GM13977 (cell line): ENCODE measurements around the gene SCD5.

Source experiments
- DNase-seq: peaks from one replicate; pipeline ENCODE4 v3.0.0; 2012; ENCODE audit warnings: low spot score
- CTCF ChIP-seq: IDR thresholded peaks from 2 replicates; pipeline ENCODE4 v1.5.1; 2012; ENCODE audit warnings: mild to moderate bottlenecking, control low read depth; ENCODE audit not compliant: insufficient read depth; ENCODE audit errors: extremely low read depth, missing control alignments
- in situ Hi-C: fragments of 300-500 bp; cut with MboI; formaldehyde crosslinking; loops from one replicate; pipeline ENCODE4 v1.12.0; 2022; ENCODE audit warnings: low sequenced_read_pairs, low pct_unique_long_range_greater_than_20kb, mixed read lengths, inconsistent platforms; ENCODE audit not compliant: unreplicated experiment

SCD5 gene

GRCh38 chr4:82786828-82787227 lies 11.8 kb downstream of the SCD5 start:
- in situ Hi-C loops = no loop called here
- no peak for DNase-seq
- no peak for TF ChIP-seq CTCF

- TF ChIP-seq CTCF = no peak
- in situ Hi-C loops = no loop called here
- DNase-seq = no peak
Observed at GRCh38 chr4:82785611-82786400, 12.8 kb downstream of the SCD5 start.

DNA sequence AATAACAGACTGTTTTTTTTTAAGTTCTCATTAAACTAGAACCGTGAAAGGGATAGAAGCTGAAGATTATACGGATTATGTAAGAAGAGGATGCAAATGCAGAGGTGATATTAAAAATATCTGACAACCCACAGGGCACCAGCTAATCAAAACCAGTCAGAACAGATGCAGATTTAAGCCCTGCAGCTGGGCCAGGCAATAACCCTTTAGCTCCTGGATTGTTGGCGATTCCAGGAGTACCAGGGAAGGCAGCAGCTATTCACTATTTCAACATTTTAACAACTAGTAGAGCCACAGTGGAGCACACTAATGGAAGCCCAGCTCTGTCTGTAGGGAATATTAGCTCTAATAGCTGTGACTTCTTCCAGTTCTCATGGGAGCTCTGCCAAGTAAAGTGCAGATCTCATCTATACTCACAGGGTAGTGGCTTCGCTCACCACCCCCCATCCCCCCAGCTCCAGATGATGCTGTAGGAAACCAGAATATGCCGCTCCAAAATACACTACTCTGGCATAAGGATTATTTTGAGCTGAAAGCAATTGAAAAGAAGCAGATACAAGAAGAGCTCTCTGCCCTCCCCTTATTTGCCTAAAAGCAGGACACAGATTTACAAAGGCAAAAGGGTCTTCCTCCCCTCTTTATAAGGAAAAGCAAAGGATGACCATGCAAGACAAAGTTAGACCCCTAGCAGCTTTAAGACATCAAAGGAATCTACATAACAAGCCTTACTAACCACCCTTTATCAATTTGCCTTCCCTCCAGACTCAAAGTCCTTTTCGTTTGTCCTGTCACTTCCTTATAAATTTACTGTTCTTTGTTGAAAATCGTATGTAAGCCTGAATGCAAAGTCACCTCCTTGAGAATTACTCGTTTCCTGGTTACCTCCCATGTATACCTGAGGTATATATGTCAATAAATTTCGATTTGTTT lies 13.7 kb downstream of the SCD5 start:
- in situ Hi-C loops = no loop called here
- no peak for DNase-seq
- TF ChIP-seq CTCF = no peak

DNA sequence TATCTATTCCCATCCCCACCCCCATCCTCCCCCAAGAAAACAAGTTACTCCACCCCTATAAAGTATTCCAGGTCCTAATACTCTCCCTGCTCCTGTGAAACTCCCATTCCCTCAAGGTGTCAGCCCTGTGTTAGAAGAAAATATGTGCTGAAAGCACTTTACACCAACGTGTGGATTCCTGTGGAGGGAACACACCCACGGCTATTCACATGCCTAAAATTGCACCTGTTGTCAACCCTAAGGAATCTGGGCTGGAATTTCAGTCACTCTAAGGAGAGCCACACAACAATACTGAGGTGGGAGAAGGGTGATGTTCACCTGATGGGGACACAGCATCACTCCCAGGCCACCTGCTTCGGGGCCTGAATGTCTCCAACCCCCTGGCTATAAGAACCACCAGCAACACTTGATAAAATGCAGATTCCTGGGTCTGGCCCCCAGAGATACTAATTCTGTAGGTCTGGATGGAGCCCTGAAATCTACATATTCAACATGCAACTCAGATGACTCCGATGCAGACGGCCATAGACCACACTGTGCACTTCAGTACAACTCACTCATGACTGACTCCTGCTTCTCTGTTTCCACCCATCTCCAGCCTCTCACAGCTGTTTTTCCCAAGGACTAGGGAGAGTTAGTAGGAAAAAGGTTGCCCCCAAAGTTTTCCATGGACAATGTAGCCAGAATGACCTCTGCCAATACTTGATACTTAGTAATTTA lies 15.8 kb downstream of the SCD5 start:
- DNase-seq = no peak
- no peak for TF ChIP-seq CTCF
- in situ Hi-C loops = no loop called here

DNA sequence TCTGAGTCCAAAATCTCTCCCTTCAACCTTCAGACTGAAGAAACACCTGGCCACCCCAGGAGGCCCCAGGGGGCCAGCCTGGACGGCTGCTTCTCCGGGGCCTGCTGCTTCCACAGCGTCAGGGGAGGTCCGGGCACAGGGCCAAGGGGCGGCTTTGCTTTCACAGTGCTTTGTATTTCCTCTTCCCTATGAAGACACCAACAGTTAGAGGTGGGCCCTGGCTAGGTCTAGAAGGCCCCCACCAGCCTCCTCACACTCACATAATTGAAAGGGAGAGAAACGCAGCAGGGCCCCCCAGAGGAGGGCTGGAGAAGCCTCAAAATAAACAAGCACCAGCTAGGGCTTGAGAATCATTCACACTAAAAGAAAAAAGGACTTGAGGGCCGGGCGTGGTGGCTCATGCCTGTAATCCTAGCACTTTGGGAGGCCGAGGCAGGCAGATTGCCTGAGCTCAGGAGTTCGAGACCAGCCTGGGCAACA lies 17.8 kb downstream of the SCD5 start:
- no peak for TF ChIP-seq CTCF
- in situ Hi-C loops = no loop called here
- DNase-seq = no peak

DNA sequence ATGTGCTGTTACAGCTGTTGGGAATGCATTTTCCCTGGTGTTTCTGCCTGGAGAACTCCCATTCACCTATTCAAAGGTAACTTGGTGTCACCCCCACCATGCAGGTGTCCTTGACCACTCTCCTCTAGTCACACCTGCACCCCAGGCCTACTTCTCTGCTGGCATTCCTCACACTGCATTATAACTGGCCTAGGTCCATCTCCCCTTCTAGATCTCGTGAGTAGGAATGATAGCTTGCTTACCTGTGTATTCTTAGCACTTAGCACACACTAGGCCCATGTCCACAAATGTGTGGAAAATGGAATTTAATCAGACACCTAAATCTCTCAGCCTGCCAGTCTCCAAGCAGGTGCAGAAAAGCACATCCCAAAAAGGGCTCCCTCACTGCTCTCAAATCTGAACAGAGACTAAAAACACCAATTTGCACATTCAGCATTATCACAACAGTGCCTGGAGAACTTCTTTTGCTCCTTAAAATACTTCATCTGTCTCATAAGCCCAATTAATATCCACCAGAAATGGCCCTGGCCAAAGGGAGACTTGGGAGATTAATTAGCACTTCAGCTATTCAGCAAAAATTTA lies 18.3 kb downstream of the SCD5 start:
- no peak for DNase-seq
- TF ChIP-seq CTCF = no peak
- in situ Hi-C loops = no loop called here
